Measurements from ENCODE around the gene OR10A4.

GRCh38 chr11:6889835-6890234, 13.4 kb downstream of the OR10A4 start:
- no peak for TF ChIP-seq CTCF (IDR thresholded peaks at IDR 0.05)
- TF ChIP-seq POLR2A (IDR thresholded peaks at IDR 0.05): no peak
